ENCODE data around the gene EEPD1. TPM values are rescaled to one million over a fixed set of nuclear protein-coding genes. Genes with fewer than 3 reads are reported as not detected.

EEPD1 gene
- polyA plus RNA-seq, 1 experiment = 2.5 TPM

DNA sequence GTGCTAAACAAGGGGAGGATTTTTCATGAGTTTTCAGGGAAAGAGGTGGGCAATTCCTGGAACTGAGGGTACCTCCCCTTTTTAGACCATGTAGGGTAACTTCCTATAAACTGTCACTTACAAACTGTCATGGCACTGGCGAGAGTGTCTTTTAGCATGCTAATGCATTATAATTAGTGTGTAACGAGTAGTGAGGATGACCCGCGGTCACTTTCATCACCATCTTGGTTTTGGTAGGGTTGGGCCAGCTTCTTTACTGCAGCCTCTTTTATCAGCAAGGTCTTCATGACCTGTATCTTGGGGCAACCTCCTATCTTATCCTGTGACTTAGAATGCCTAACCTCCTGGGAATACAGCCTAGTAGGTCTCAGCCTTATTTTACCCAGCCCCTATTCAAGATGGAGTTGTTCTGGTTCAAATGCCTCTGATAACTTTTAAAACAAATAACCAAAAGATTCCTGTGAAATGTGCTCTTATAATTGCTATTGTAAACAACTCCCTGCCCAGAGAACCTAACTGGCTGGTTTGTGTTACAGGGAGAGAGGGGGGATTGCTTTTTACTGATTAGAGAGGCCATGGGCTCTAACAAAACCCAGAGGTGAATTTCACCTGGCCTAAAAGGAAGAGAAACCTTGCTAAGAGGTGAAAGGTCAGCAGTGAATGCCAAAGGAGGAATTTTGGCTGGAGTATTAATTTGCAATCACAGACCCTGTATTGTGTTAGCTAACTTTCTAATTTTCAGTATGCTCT is 64.3 kb downstream of the EEPD1 start:
- TF ChIP-seq, protein P1, sequence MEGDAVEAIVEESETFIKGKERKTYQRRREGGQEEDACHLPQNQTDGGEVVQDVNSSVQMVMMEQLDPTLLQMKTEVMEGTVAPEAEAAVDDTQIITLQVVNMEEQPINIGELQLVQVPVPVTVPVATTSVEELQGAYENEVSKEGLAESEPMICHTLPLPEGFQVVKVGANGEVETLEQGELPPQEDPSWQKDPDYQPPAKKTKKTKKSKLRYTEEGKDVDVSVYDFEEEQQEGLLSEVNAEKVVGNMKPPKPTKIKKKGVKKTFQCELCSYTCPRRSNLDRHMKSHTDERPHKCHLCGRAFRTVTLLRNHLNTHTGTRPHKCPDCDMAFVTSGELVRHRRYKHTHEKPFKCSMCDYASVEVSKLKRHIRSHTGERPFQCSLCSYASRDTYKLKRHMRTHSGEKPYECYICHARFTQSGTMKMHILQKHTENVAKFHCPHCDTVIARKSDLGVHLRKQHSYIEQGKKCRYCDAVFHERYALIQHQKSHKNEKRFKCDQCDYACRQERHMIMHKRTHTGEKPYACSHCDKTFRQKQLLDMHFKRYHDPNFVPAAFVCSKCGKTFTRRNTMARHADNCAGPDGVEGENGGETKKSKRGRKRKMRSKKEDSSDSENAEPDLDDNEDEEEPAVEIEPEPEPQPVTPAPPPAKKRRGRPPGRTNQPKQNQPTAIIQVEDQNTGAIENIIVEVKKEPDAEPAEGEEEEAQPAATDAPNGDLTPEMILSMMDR (IDR thresholded peaks at IDR 0.05; ENCODE audit: insufficient read depth, low read depth, low read length) = no peak
- H3K27me3 ChIP-seq (ENCODE audit: control insufficient read depth, insufficient read depth, low read length) = no peaks in the 10 kb centered on the region
- DNase-seq (ENCODE audit: low read depth) = no peak
- ChIA-PET CTCF (no interaction called here), POLR2A (no interaction called here)
- no peaks in the 10 kb centered on the region for H3K36me3 ChIP-seq (ENCODE audit: control insufficient read depth, insufficient read depth, low read length)
- no peak overlapping the region for H3K4me3 ChIP-seq (ENCODE audit: low read depth, low read length)

DNA sequence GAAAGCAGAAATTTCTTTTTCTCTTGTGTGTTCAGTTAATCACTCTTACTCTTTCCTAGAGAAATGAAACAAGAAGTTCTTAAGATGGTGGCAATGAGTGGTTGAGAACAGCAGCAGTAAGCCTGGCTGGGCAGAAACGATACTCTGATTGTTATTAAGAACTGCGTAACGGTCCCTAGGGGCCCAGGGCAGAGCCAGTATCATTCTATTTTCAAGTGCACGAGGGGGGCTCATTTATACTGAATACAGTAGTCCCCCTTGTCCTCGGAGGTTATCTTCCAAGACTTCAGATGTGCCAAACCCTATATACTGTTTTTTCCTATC is 64.9 kb downstream of the EEPD1 start:
- CTCF ChIA-PET = no interaction called here
- POLR2A ChIA-PET = no interaction called here
- TF ChIP-seq, protein P1 (IDR thresholded peaks at IDR 0.05; ENCODE audit: insufficient read depth, low read depth, low read length) = no peak
- no peaks in the 10 kb centered on the region for H3K36me3 ChIP-seq (ENCODE audit: control insufficient read depth, insufficient read depth, low read length)
- H3K4me3 ChIP-seq (ENCODE audit: low read depth, low read length) = no peak overlapping the region
- no peak for DNase-seq (ENCODE audit: low read depth)
- no peaks in the 10 kb centered on the region for H3K27me3 ChIP-seq (ENCODE audit: control insufficient read depth, insufficient read depth, low read length)

DNA sequence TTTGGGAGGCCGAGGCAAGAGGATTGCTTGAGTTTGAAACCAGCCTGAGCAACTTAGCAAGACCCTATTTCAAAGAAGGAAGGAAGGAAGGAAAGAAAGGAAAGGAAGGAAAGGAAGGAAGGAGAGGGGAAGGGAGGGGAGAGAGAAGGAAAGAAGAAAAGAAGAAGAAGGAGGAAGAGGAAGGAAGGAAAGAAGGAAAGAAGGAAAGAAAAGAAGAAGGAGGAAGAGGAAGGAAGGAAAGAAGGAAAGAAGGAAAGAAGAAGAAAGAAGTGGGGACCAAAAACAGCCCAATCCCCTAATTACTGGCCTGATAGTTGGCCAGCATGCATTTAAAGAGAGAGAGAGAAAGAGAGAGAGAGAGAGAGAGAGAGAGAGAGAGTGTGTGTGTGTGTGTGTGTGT is 66.4 kb downstream of the EEPD1 start:
- DNase-seq (ENCODE audit: low read depth) = no peak
- TF ChIP-seq, protein P1 (IDR thresholded peaks at IDR 0.05; ENCODE audit: insufficient read depth, low read depth, low read length) = no peak
- ChIA-PET CTCF (interaction anchor here (1.3 kb wide), 1 partner anchor 25 kb away, joined by 4 read pairs; no protein-coding TSS in a partner anchor), POLR2A (no interaction called here)
- H3K4me3 ChIP-seq (ENCODE audit: low read depth, low read length) = no peak overlapping the region
- H3K36me3 ChIP-seq (ENCODE audit: control insufficient read depth, insufficient read depth, low read length) = no peaks in the 10 kb centered on the region
- no peaks in the 10 kb centered on the region for H3K27me3 ChIP-seq (ENCODE audit: control insufficient read depth, insufficient read depth, low read length)

DNA sequence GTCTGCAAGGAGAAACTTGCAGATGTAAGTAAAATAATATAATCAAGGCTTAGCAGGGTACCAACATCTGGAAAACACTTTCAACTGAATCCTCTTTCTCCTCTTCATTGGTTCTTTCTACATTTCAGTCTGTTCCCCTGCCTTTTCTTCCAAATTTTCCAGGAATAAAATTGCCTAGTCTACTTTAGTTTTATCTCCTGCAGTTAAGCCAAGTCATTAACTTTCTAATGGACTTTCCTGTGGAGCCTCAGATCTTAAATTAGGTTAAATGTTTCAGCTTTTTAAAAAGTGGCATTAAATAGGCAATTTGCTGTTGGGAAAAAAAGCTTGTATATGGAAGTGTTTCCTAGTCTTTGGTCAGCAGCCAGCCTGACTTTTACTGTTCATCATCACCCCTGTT is 70.8 kb downstream of the EEPD1 start:
- TF ChIP-seq, protein P1 (IDR thresholded peaks at IDR 0.05; ENCODE audit: insufficient read depth, low read depth, low read length) = no peak
- Histone ChIP-seq H3K36me3 (ENCODE audit: control insufficient read depth, insufficient read depth, low read length) (no peaks in the 10 kb centered on the region), H3K4me3 (ENCODE audit: low read depth, low read length) (no peak overlapping the region), H3K27me3 (ENCODE audit: control insufficient read depth, insufficient read depth, low read length) (no peaks in the 10 kb centered on the region)
- CTCF ChIA-PET = no interaction called here
- POLR2A ChIA-PET = no interaction called here
- DNase-seq (ENCODE audit: low read depth) = no peak

DNA sequence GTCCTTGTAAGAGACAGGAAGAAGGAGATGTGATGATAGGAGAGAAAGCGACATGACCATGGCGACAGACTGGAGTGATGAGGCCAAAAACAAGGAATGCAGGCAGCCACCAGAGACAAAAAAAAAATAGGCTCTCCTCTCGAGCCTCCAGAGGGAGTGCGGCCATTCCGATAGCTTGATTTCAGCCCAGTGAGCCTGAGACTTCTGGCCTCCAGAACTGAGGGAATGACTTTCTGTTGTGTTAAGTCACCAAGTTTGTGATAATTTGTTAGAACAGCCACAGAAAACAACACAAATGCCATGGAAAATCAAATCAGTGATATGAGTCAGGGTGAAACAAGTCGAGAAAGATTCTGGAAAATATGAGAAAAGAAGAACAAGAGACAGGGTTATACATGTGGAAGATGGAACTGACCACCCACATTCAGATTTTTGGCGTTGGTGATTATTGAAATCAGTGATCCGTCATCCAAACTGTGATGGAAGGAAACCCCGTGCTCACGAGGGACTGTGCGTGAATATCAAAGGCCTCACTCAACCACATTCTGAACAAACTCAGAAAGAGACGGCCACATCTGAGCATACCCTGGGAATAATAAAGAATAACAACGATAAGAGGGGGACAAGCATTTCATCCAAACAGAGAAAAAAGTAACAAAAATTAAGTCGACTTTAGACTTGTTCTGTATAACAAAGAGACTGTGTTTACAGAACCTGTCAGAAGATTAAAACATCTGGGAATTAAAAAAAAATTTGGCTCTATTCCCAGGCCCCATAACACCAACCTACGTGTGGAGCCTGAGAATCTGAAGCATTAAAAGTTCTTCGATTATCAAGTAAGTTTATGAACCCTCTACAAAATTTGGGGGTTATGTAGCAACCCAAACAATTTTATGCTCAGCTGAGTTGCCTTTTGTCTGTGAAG is 72.1 kb downstream of the EEPD1 start:
- H3K27me3 ChIP-seq (ENCODE audit: control insufficient read depth, insufficient read depth, low read length) = no peaks in the 10 kb centered on the region
- H3K4me3 ChIP-seq (ENCODE audit: low read depth, low read length) = no peak overlapping the region
- no peak for DNase-seq (ENCODE audit: low read depth)
- ChIA-PET POLR2A (no interaction called here), CTCF (interaction anchor here (0.6 kb wide), 1 partner anchor 156 kb away, joined by 3 read pairs; no protein-coding TSS in a partner anchor)
- TF ChIP-seq, protein P1 (IDR thresholded peaks at IDR 0.05; ENCODE audit: insufficient read depth, low read depth, low read length) = no peak
- H3K36me3 ChIP-seq (ENCODE audit: control insufficient read depth, insufficient read depth, low read length) = no peaks in the 10 kb centered on the region
